GM19239 (cell line): Measurements from ENCODE around the gene C20orf173.
"Not testable (repeated sequence)": the region's sequence is repeated elsewhere in the genome, so short reads cannot be mapped to it uniquely, and the experiment has no call there.

ENCODE experiments used
- DNase-seq: peaks from one replicate; pipeline ENCODE4 v3.0.0; 2011; ENCODE audit warnings: low spot score; ENCODE audit not compliant: insufficient read length
- FAIRE-seq: peaks from 2 replicates; lab custom pipeline; 2011; peaks lifted over from hg19 to GRCh38; lab: Jason Lieb, UNC

Gene C20orf173, protein sequence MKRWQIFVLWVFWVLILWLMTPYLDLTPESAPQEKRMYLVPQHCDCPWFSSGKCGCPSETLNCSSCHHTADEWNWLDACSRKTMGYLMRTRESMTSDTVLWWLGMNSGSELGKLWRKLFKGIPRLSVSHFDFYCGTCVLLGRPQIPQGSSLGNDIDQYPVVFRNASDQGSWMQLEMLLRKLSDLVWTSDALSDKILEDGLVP

DNA sequence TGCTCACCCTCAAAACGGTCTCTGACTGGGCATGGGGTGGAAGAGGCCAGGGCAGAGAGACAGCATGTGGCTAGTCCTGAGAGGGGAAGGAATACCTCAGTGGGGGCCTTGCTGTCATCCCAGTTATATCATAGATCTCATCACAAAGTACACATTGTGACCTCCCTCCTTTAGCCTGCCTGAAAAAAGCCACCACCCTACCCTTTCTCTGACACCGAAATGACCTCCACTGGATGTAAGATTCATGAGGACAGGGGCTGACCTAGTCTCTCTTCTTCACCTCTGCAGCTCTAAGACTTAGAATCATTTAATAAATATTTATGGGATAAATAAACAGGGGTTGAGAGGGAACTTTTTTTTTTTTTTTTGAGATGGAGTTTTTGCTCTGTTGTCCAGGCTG, at the start of gene C20orf173:
Gene C20orf173 (minus strand): TSS at position 101 of the 400 bp plus-strand sequence. CDS start 279 bp downstream, outside the sequence.
- FAIRE-seq (no peak), DNase-seq (no peak)

DNA sequence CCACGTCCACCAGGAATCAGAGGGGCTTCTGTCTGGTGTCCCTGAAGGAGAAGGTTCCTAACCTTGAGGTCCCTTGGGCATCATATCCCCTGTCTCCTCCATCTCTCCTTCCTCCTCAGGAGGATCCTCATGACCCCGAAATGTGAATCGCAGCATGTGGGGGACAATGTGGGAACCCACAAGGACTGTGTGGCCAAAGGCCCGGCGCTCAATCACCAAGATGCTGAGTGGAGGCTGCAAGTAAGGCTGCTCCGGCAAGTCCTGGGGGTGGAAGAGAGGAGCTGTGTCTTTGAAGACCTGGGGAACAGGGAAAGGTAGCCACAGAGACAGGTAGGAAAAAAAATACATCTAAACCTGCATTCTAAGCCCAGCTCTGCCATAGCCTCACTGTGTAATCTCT, 49.7 kb upstream of the C20orf173 start:
- FAIRE-seq (no peak), DNase-seq (no peak)

- DNase-seq (no peak), FAIRE-seq (no peak)
Observed at GRCh38 chr20:35578469-35578868, 49.0 kb upstream of the C20orf173 start.

- no peak for FAIRE-seq
- DNase-seq, result no peak
Observed at GRCh38 chr20:35576816-35577215, 47.4 kb upstream of the C20orf173 start.

DNA sequence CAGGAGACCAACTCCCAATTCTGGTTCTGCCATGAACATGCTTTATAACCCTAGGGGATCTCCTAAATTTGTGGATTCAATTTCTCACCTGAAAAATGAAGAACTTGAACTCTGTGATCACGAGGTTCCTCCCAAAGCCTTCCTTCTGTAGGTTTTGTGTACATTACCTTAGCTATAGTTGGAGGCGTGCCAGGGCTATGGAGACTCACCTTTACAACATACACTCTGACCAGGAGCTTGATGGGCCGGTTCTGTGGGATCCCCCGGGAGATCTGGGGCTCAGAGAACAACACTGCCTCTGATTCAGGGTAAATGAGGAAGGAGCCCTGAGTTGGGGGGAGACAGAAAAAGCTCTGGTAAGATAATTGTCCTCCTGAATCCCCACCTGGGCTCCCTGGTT, 46.5 kb upstream of the C20orf173 start:
- FAIRE-seq (no peak), DNase-seq (no peak)

GRCh38 chr20:35572838-35573237, 43.4 kb upstream of the C20orf173 start:
- no peak for DNase-seq

DNA sequence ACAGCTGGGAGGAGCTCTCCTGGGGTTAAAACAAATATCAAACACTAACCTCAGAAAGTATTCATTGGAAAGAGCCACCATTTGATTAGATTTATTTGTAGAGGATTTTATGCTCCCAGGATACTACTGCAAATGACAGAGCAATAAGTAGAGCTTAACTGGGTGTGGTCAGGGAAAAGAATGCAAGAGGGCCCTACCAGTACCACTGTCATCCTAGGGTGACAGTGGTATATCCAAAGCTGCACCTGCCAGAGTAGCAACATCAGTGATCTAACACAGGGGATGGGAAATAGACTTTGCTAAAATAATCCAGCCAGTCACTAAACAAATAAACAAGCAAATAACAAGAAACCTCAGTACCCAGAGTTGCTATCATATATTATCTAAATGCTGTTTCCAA, 42.1 kb upstream of the C20orf173 start:
- FAIRE-seq, result no peak
- DNase-seq, result no peak

More at GRCh38 chr20:35572838-35573237, 43.4 kb upstream of the C20orf173 start:
- FAIRE-seq, result no peak

DNA sequence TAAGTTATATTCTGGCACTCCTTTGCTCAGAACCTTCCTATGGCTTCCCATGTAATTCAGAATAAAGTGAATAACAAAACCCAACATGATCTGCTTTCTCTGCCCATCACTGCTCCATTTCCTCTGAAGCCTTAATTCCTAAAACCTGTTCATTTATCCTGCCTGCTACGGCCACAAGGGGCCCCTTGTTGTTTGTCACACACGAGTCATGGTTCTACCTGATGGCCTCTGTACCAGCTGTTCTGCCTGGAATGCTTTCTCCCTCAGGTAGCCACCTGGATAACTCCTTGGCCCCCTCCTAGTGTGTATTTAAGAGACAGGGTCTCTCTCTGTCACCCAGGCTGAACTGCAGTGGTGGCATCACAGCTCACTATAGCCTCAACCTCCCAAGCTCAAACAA, 39.2 kb upstream of the C20orf173 start:
- DNase-seq, result no peak
- no peak for FAIRE-seq

DNA sequence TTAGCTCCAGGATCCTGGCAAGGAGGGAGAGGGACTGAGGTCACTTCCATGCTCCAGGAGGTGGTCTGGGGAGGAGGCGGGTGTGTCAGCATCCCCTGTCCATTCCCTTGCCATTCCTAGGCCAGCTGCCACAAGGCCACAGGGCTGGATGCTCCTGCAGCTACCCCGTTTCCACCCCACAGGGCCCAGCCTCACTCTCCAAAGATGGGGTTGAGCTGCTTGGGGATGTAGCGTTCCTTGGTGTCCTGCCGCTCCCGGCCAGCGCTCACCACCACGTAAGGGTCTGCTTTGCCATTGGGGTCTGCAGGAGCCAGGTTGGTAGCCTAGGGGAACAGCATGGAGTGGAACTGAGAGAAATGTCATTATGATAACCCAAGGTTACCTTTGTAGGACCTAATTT, 35.5 kb upstream of the C20orf173 start:
- no peak for FAIRE-seq

GRCh38 chr20:35563834-35564233, 34.4 kb upstream of the C20orf173 start:
- FAIRE-seq, result no peak
- no peak for DNase-seq

More for the DNA sequence above, 35.5 kb upstream of the C20orf173 start:
- no peak for DNase-seq

GRCh38 chr20:35562541-35563110, 33.2 kb upstream of the C20orf173 start:
- FAIRE-seq (no peak), DNase-seq (no peak)

DNA sequence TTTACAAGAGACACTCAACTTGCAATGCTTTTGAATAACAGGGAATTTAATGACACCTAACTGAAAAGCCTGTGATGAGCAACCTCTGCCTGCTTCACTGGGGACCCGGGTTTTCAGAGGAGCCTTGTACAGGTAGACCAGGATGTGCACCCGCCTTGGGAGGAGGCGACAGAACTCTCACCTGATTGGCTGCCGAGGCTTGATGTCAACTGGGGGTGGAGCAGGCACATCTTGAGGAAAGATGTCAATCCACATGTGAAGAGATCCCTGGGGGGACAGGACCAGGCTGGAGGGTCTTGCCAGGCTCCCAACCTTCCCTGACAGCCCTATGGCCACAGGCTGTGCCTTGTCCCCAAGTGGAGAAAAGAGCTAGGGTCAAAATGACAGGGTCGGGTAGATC, 32.2 kb upstream of the C20orf173 start:
- DNase-seq, result no peak
- no peak for FAIRE-seq

DNA sequence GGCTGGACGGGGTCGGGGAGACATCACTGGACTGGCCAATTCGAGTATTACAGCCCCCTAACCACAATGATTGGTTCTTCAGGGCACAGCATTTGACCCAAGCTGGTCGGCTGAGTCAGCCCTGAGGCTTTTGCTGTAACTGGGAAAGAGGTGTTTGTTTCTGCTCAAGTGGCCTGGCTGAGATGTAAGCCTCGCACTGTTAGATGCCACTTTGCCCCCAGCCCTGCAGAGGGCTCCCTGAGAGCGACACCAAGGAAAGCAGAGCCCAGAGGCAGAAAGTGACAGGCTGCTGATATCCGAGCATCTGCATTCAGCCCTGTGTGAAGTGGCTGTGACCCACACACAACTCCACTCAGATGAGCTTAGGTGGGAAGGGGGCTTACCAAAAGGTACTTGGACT, 31.8 kb upstream of the C20orf173 start:
- FAIRE-seq, result no peak
- DNase-seq, result no peak

DNA sequence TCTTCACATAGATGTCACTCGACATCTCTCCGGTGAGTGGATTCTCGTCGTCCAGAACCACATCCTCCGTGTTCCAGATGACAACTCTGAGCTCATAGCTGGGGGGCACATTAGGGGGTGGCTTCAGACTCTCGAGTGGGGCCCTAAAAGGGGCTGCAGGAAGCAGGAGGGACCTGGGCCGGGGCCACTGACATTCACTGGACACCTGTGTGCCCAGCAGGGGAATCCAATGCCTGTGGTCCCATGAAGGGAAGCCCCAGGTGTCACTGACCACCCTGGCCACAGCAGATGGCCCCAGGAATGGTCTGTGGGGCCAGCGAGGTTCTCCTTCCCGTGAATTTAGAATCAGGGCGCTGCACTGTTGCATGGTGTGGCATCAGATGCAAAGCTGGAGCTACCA, 31.1 kb upstream of the C20orf173 start:
- no peak for DNase-seq
- no peak for FAIRE-seq

DNA sequence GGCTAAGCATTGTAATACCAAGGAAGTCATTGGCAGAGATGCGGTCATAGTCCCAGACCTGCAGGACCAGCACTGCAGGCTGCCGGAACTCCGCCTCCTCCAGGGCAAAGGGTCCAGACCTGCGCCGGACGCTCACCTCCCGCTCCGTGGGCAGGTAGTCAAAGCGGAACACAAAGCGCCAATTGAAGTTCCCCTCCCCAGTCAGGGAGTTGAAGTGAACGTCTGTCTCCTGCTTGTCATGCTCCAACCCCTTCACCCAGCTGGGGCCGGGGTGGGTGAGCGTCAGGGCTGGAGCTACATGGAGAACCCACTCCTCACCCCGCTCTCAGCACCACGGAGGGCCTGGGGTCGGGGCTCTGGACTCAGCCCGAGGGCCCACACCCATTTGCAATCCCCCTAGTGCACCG, 30.7 kb upstream of the C20orf173 start:
- FAIRE-seq, result no peak
- DNase-seq, result no peak

DNA sequence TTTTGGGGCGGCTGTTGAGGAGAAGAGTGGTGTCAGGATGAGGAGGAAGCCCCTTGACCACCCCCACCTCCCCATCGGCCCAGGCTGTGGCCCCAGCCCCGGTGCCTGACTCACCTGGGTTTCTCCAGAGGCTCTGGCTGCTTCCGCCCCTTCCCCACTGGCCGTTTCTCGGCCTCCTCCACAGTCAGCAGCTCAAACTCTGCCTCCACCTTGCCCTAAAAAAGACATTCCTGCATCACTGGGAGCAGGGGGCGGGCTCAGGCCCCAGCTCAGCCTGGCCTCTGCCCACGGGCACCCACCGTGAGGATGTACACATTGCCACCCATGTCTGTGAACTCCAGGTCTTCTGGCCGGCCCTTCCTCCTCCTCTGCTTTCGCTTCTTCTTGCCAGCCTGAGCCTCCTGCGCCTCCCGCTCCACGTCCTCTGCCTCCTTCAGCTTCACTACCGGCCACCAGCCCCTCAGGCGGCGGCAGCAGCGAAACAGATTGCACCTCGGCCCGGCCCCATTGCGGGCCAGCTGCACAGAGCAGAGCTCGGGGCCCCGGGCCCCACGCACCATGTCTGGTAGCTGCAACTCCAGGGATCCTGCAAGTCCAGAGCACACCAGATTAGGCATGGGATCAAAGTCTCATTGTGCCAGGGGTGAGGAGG, 29.7 kb upstream of the C20orf173 start:
- FAIRE-seq (no peak), DNase-seq (no peak)

GRCh38 chr20:35558451-35558850, 29.0 kb upstream of the C20orf173 start:
- FAIRE-seq (no peak), DNase-seq (no peak)

- DNase-seq (no peak), FAIRE-seq (no peak)
Observed at GRCh38 chr20:35556871-35557270, 27.4 kb upstream of the C20orf173 start.

- DNase-seq (no peak), FAIRE-seq (no peak)
Observed at GRCh38 chr20:35555951-35556645, 26.6 kb upstream of the C20orf173 start.

GRCh38 chr20:35555461-35555860, 26.0 kb upstream of the C20orf173 start:
- FAIRE-seq, DNase-seq: not testable (repeated sequence)

DNA sequence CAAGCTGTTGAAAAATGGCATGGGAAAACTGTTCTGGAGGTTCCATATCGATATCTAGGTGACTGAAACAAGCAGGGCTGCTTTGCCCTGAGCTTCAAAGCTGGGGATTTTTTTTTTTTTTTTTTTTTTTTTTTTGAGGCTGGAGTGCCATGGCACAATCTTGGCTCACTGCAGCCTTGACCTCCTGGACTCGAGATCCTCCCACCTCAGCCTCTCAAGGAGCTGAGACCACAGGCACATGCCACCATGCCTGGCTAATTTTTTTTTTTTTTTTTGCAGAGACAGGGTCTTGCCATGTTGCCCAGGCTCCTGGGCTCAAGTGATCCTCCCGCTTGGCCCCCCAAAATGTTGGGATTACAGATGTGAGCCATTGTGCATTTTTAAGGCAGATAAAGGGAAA, 23.5 kb upstream of the C20orf173 start:
- DNase-seq, result no peak
- no peak for FAIRE-seq
